Stimulated activated CD4-positive, alpha-beta T cell treated with anti-CD3 and anti-CD28 coated beads, Interleukin-15, amount 100 ng/mL, for 1 hour (primary cell): ENCODE data around the gene TRIM9.

Experiments used
- DNase-seq, 2 donors: peaks; one replicate each; pipeline ENCODE4 v3.0.0-alpha.2; 2020; ENCODE audit warnings: low read depth in 1 of 2, low spot score in 1 of 2

Gene TRIM9

DNA sequence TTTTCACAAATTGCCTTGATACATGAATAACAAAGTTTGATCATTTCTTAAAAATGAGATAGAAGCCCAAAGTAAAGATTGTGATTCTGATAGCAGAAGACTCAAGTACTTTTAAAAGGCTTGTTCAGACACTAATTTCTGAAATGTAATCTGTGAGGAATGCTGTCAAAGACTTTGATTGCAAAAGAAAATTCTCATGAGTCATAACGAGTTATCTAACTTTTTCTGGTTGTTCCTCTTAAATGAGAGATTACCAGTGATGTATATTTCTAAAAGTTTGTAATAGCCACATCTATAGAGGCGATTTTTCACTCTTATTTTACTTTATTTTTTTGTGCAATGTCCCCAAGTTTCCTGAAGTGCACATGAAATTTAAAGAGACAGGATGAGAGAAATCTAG lies 157.6 kb downstream of the TRIM9 start:
- no peak for DNase-seq

DNA sequence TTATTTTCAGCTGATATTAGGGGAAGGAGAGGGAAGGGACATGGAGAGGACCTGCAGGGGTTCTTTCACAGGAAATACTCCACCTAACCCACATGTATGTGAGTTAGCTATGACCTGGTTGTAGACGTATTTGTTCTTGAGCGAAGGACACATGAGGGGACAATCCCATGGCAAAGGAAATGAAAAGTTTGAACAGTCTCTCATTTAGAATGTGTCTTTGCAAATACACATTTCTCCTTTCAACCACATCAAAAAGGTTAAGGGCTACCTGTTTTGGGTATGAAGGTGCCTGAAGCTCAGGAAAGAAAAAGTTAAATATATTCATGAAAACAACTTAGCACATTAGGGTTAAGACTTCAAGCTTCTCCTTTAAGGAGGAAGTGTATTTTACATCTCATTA lies 158.0 kb downstream of the TRIM9 start:
- no peak for DNase-seq

DNA sequence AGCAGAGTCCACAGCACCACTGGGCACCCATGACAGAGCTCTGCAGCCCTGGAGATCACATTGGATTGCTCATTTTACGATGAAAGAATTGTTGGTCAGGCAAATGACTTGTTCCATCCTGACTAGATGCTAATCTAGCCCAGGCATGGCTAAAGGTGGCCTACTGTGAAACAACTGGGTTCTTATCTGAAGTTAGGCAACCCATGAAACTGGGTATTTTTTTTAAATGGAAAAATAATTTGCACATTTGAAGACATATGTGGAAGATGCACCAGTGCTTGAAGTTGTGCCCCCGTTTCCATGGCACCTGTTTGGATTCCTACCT lies 158.9 kb downstream of the TRIM9 start:
- DNase-seq = no peak

DNA sequence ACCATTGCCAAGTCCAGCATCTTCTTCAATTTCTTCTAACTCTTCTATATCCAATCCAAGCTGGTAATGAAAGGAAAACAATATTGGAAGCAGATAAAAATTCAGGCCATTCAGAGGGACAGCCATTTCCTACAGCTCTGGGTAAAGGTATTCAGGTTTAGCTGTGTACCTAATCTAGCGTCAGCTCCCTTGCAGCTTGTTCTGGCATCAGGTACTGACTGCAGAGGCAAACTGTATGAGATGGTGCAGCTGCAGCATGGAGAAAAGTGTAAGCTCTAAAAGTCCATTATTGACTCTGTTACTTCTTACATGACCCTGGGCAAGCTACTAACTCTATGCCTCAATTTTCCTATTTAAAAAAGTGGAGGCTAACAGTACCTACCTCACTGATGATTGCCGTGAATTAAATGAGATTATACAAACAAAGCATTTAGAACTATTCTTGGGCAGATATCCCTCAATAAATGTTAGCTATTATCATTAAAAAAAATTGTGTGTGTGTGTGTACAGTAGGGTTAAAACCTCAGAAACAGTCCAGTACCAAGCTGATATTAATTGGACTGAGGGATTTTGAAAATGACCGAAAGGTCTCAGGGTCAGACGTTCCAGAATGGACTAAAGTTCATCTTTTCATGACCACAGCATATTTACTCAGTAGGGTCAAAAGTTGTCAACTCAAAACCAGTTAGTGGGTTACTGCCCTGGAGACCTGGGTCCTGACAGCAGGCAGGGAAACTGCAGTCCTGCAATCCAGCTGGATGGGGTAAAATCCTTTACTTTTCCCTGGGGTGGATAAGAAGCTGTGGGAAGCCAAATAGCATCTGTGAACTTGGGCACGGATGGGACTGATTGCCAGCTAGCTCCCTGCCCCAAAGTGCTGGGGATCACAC lies 159.5 kb downstream of the TRIM9 start:
- no peak for DNase-seq

DNA sequence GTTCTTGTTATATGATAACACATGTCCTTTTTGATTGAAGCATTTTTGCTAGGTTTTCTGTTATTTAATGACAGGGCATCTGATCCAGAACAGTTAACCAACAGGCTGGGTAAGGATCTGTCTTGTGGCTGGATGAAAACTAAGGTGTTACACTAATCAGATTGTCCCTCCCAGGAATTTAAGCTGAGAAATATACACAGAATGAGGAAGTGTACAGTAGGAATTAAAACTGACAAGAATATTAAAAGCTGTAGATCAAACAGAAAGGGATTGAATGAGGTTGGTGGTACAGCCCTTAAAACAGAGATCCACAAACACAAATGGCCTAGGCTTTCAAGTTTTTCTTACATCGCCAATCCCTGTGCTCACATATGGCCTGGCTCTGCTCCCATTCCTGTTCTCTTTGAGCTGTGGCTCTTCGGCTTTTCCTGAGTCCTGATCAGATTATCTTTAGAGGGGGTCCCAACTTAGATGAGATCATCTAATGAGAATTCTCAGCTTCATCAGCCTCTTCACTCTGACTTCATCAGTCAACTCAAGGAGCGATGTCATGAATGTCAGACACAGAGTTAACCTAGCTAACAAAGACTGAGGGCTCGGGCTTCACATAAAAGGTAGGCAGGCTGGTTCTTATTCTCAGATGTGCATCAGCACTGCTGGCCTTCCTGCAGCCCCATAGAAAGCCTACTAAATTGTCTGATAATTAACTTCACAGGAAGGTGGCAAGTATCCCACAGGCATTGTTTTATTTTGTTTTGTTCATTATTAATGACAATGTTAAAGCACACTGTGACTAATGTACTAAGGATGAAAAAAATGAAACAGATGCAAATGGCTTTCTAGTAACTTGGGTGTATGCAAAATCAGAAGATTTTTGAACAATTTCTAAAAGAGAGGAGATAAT lies 162.1 kb downstream of the TRIM9 start:
- no peak for DNase-seq

DNA sequence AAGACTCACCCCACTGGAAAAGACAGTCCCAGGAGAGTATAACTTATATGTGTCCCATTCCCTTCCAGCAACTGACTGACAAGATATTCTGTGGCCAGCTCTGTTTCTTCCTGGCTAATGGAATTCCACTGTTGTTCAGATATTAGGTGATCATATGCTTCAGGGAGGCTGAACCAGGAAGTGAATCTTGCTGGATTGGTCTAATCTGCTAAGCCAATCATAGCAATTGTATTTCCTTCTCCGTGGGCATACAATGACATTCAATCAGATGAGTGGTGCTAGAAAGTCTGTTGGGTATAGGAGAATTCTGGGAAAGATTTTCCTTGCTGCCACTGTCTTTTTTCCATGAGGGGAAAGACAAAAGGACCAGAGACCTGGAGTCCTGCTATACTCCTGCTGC lies 162.7 kb downstream of the TRIM9 start:
- no peak for DNase-seq

DNA sequence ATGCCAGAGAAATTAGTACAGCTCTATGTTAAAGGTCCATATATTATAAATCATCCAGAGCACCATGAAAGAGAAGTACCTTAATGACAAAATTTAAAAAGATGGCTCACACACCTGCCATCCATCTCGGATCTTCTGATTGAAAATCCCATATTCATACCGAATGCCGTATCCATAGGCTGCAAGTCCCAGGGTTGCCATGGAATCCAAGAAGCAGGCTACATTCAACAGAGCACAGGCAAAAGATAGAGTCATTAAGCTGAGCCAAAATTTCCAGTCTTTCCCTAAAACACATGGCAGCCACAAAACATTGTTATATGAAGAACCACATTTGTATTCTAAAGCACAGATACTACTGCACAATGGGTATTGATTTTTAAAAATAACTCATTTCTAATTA lies 163.3 kb downstream of the TRIM9 start:
- no peak for DNase-seq

DNA sequence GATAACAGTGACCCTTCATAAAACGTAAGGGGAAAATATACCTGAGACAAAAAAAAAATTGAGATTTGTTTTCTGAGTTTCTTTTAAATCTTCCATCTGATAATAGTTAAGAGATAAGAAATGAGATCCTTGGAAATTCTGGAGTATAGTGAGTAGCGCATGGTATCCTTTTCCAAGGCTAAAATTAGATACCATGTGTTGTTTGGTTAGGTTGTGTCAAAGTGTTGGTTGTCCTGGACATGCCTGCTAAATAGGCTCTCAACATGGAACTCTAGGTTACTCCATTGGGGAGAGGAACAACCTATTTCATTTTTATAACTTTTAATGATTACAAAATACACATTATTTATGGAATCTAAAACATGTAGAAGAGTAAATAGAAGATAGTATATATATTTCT lies 165.4 kb downstream of the TRIM9 start:
- DNase-seq = no peak

DNA sequence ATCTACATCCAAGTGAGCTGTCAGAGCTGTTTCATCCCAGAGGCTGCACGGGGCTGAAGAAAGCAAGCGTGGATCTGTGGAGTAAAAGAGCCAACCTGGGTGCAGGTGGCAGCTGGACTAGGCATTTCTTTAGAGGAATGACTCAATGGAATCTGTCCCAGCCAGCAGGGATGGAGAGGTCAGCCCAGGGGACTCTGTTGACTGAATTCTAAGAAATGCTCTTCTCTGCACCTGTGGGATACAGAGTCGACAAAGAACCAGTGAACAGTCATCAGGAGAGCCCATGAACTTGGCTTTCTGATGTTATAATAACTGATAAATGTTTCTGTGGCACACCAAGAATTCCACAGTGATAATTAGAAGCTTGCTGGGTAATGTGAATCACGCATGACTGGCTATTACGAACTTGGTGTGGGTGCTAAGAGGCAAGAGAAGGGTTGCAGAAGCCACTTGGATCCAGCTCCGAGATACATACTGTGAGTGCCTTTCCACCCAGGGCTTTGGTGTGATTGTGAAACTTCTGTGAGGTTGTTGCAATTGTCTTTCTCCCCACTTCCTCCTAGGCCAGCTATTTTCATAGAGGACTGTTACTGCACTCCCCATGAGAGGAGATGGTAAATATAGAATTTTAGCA lies 166.8 kb downstream of the TRIM9 start:
- no peak for DNase-seq

DNA sequence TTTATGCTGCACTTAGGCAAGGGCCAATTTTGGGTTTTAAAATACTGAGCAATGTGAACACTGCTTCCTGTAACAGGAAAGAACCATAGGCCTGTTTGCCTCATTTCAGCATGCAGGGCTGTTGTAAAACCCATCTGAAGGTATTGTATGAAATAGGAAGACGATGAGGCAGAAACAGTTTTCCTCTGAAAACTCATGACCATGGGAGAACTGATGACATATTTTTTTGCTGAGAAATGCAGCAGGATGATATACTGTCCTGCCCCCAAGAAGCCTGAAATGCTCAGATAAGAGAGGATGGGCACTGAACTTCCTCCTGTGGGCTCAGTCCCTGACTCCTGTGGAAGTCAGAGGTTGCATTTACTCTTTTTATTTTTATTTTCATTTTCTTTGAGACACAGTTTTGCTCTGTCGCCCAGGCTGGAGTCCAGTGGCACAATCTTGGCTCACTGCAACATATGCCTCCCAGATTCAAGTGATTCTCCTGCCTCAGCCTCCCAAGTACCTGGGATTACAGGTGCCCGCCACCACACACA lies 168.0 kb downstream of the TRIM9 start:
- no peak for DNase-seq
